ENCODE results near the gene CLCF1. TPM values are rescaled to one million over a fixed set of nuclear protein-coding genes. Genes with fewer than 3 reads are reported as not detected.
A peak's percentile ranks its signal among the peaks of the same experiment; 100 is the strongest.

Gene CLCF1
- total RNA-seq, 3 donors from 2014 or later = 3.2 to 11.1 (median 10.2) TPM

- intact Hi-C loops (cut with DNase I; ENCODE audit: low total_unique reads) = no loop called here
Measured at GRCh38 chr11:67400251-67400941, 27.0 kb upstream of the CLCF1 start.

GRCh38 chr11:67398661-67399563 is 25.5 kb upstream of the CLCF1 start:
- H3K4me1 ChIP-seq = peaks cover 12 to 14% of the 10 kb centered on the region in 2 donors
- no peaks in the 10 kb centered on the region for H3K36me3 ChIP-seq
- H3K9me3 ChIP-seq = no peaks in the 10 kb centered on the region
- DNase-seq (ENCODE audit: low spot score in 2 of 2) = no peak
- peak overlapping the region in 1 of 2 donors; percentile 92 for H3K27ac ChIP-seq
- intact Hi-C loops (cut with DNase I; ENCODE audit: low total_unique reads) = loop anchor here (10.0 kb wide), 1 partner anchor 106 kb away; the partner anchor contains the start of genes CDK2AP2 and PITPNM1
- no peaks in the 10 kb centered on the region for H3K27me3 ChIP-seq
- no peak overlapping the region for H3K4me3 ChIP-seq
- TF ChIP-seq CTCF (IDR thresholded peaks at IDR 0.05) (no peak), POLR2AphosphoS5 (IDR thresholded peaks at IDR 0.05) (no peak), POLR2A (IDR thresholded peaks at IDR 0.05) (no peak)

More at GRCh38 chr11:67400251-67400941, 27.0 kb upstream of the CLCF1 start:
- no peaks in the 10 kb centered on the region for H3K27me3 ChIP-seq
- TF ChIP-seq CTCF (IDR thresholded peaks at IDR 0.05) (no peak), POLR2A (IDR thresholded peaks at IDR 0.05) (no peak), POLR2AphosphoS5 (IDR thresholded peaks at IDR 0.05) (no peak)
- DNase-seq (ENCODE audit: low spot score in 2 of 2) = no peak
- H3K4me1 ChIP-seq = peaks cover 12 to 14% of the 10 kb centered on the region in 2 donors
- no peaks in the 10 kb centered on the region for H3K36me3 ChIP-seq
- peak overlapping the region; percentile 92 to 97 for H3K27ac ChIP-seq
- H3K4me3 ChIP-seq = peak overlapping the region; percentile 88 to 90 (median 90)
- H3K9me3 ChIP-seq = no peaks in the 10 kb centered on the region

- Histone ChIP-seq H3K27ac (no peak overlapping the region), H3K4me1 (peaks cover 12 to 14% of the 10 kb centered on the region in 2 donors), H3K36me3 (no peaks in the 10 kb centered on the region), H3K4me3 (no peak overlapping the region), H3K9me3 (no peaks in the 10 kb centered on the region), H3K27me3 (no peaks in the 10 kb centered on the region)
- intact Hi-C loops (cut with DNase I; ENCODE audit: low total_unique reads) = loop anchor here (10.0 kb wide), 1 partner anchor 107 kb away; the partner anchor contains the start of genes CDK2AP2 and PITPNM1
- DNase-seq (ENCODE audit: low spot score in 2 of 2) = no peak
- TF ChIP-seq POLR2A (IDR thresholded peaks at IDR 0.05) = no peak
- TF ChIP-seq CTCF (IDR thresholded peaks at IDR 0.05) = no peak
- TF ChIP-seq POLR2AphosphoS5 (IDR thresholded peaks at IDR 0.05) = no peak
Measured at GRCh38 chr11:67397986-67398660, 24.7 kb upstream of the CLCF1 start.

GRCh38 chr11:67397536-67397935 is 24.1 kb upstream of the CLCF1 start:
- Histone ChIP-seq H3K27me3 (no peaks in the 10 kb centered on the region), H3K36me3 (no peaks in the 10 kb centered on the region), H3K9me3 (no peaks in the 10 kb centered on the region), H3K4me3 (no peak overlapping the region), H3K27ac (no peak overlapping the region), H3K4me1 (peaks cover 14 to 16% of the 10 kb centered on the region in 2 donors)
- TF ChIP-seq POLR2A (IDR thresholded peaks at IDR 0.05) (no peak), CTCF (IDR thresholded peaks at IDR 0.05) (no peak), POLR2AphosphoS5 (IDR thresholded peaks at IDR 0.05) (no peak)
- intact Hi-C loops (cut with DNase I; ENCODE audit: low total_unique reads) = loop anchor here (10.0 kb wide), 1 partner anchor 107 kb away; the partner anchor contains the start of genes CDK2AP2 and PITPNM1
- DNase-seq (ENCODE audit: low spot score in 2 of 2) = no peak
